NCI-H2171 (cell line): ENCODE data around the gene FAM222B.
A peak's percentile ranks its signal among the peaks of the same experiment; 100 is the strongest.

Experiments
- DNase-seq: peaks from one replicate; lab custom pipeline; 2025; lab: John Stamatoyannopoulos, UW

FAM222B gene

DNA sequence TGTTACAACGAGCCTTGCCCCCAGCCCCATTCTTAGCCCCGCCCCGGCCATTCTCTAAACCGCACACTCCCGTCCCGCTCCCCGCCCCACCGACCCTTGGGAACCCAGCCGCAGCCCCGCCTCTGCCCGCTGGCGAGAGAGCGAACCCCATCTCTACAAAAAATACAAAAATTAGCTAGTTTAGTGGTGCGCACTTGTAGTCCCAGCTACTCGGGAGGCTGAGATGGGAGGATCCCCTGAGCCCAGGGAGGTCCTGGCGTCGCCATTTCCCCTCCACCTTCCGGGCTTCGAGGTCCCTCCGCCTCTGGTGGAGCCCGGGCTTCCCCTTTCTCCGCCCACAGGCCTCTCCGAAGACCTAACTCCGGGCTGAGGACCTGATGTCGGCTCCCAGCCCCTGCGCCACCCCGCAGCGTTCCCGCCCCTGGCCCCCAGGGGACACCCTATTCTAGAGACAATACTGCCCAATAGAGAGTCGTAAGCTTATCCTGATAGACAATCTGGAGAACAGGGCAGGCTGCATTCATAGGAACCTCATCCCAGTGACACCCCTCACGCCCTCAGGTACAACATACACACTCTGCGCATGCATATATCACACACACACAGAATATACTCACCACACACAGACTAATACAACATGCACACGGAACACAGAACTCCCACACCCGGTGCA is 130.4 kb downstream of the FAM222B start:
- no peak for DNase-seq

DNA sequence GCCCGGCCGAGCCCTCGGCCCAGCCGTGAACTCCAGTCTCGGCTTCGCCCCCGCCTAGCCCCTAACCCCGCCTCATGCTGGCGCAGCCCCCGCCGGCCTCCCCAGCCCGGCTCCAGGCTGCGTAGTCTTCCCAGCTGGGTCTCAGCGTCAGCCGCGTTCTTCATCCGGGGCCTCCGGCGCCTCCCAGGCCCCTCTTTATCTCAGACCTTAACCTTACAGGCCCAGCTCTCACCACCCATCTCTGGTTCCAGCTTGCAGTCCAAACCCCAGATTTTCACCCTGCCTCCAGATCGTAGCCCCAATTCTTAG is 130.9 kb downstream of the FAM222B start, which contains the start of gene PROCA1:
Gene PROCA1 (minus strand): TSS at position 166 of the 309 bp plus-strand sequence. CDS start 228 bp downstream, outside the sequence.
- DNase-seq: no peak

DNA sequence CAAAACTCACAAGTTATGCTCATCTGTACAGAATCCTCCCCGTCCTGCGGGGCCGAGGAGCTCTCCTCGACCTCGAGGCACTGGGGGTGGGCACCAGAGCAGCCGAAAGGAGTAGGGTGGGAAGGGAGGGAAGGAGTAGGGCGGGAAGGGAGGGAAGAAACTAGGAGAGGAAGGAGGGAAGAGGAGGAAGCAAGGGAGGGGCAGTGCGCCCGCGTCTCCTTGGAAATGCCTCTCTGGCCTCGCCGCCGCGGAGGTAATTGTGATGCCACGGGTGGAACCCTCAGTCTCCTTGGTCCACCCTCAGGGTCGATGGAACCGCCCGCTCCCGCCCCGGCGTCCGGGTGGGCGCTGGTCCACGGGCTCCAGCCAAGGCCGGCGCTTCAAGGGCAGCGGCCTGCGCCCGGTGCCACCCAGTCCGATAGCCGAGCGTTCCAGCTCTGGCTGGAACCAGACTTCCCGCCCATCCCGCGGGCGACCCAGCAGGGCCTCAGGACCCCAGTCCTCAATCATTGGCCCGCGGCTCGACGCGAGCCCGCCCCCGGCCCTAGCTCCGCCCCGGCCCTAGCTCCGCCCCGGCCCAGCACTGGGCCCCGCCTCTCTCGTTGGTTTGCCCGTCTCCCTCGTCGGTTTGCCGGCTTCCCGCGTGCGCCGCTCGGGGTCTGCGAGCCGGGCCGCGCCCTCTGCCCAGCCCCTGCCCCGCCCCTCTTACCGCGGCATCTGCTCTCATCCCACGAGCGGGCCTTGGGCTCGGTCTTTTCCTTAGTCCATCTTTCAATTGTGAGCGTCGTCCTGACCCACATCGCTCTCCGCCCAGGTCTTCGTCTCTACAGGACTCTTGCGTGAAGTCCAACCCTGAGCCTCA is 131.5 kb downstream of the FAM222B start:
- peak; percentile 90 for DNase-seq

DNA sequence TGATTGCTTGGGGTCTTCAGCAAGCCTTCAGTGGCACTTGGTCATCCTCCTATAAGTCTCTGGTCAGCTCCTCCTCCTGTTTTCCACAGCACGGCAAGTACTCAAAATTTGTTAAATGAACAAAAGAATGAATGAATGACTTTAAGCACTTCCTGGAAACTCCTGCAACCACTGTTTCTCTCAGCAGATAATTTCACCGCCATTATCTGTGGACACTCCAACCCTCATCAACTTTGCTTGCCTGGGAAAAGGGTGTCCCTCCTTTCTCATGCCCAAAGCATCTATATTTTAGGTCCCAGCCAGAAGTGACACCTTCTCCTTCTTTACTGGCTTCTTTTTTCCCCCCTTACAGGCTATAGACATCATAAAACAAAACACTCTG is 135.3 kb downstream of the FAM222B start:
- DNase-seq: no peak

DNA sequence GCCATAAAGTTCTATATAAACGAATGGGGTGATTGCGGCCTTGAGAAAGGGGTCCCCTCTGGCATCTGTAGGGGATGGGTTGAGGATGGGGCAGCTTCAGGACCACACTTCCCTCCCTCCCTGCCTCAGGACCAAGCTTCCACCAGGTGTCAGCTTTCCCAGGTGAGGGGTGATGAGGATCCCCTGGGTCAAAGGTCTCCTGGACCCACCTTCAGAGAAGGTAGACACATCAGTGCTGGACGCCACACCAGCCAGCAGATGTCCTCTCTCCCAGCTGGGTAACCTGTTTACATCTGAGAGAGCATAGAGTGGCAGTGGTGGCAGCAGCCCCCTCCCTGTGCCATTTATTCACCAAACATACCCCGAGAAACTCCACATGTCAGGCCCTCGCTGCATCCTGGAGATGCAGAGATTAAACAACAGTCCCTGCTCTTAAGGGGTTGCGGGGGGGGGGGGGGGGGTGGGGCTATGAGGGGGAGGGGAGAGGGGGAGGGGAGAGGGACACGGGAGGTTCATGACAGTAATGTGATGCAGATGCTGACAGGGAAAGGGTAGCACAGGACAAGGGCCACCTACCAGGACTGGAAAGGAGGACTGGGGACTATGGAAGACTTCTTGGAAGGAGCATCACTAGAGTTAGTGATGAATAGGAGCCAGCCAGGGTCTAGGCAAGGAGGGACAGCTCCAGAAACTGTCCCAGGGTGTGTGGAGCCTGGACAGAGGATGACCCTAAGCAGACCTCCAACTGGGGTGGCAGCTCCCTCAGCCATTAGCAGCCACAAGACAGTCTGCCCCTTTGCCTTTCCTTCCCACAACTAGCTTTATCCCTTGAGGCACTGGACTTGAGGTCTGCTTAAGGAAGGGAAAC is 135.9 kb downstream of the FAM222B start:
- no peak for DNase-seq
